Caco-2 (cell line): ENCODE data around the gene PACS1. TPM values are rescaled to one million over a fixed set of nuclear protein-coding genes. Genes with fewer than 3 reads are reported as not detected.

Source experiments
- BruUV-seq: library from RNA; stranded (reverse); fragments of 400-500 nt; replicated peaks from 2 replicates; lab custom pipeline; 2021; lab: Mats Ljungman, UMichigan
- CTCF ChIA-PET: fragments of 300-600 bp; sonication (Branson Sonifier 250); formaldehyde crosslinking; loops from one replicate; lab custom pipeline; 2022; ENCODE audit warnings: antibody characterized with exemption; lab: Charles Lee
- POLR2A ChIA-PET: fragments of 300-600 bp; sonication (Branson Sonifier 250); formaldehyde crosslinking; loops from one replicate; lab custom pipeline; 2022; ENCODE audit warnings: antibody characterized with exemption; lab: Charles Lee
- DNase-seq, 2 experiments: peaks; one replicate each; pipeline versions ENCODE4 v3.0.0 to v3.0.0-alpha.2; 2020 to 2022
- H3K27me3 ChIP-seq: replicated peaks from 2 replicates; pipeline ENCODE4 v1.6.0; 2011; ENCODE audit warnings: low read length; ENCODE audit not compliant: control insufficient read depth, insufficient read depth
- H3K36me3 ChIP-seq: 2 replicates; pipeline ENCODE4 v1.5.1; 2011; ENCODE audit warnings: low read length; ENCODE audit not compliant: control insufficient read depth, insufficient read depth
- H3K4me1 ChIP-seq: fragments of 250-450 bp; sonication (Bioruptor Pico); 2 replicates; pipeline ENCODE4 v1.5.1; 2020; ENCODE audit warnings: mild to moderate bottlenecking
- H3K4me3 ChIP-seq: 2 replicates; pipeline ENCODE4 v1.5.1; 2011; ENCODE audit warnings: low read depth, mild to moderate bottlenecking, control low read depth, low read length
- H3K9me3 ChIP-seq: fragments of 250-450 bp; sonication (Bioruptor Pico); 2 replicates; pipeline ENCODE4 v1.5.1; 2020; ENCODE audit warnings: mild to moderate bottlenecking, moderate library complexity
- H3K27ac Mint-ChIP-seq: one replicate; pipeline ENCODE4 v1.8.0; 2022; ENCODE audit warnings: mixed read lengths; ENCODE audit not compliant: unreplicated experiment
- H3K27me3 Mint-ChIP-seq: one replicate; pipeline ENCODE4 v1.8.0; 2022; ENCODE audit warnings: mixed read lengths; ENCODE audit not compliant: insufficient read depth, unreplicated experiment
- H3K36me3 Mint-ChIP-seq: one replicate; pipeline ENCODE4 v1.8.0; 2022; ENCODE audit warnings: mild to moderate bottlenecking, mixed read lengths; ENCODE audit not compliant: insufficient read depth, unreplicated experiment
- H3K4me1 Mint-ChIP-seq: one replicate; pipeline ENCODE4 v1.8.0; 2022; ENCODE audit warnings: low read depth, mixed read lengths; ENCODE audit not compliant: unreplicated experiment
- H3K4me3 Mint-ChIP-seq: one replicate; pipeline ENCODE4 v1.8.0; 2022; ENCODE audit warnings: mild to moderate bottlenecking, moderate library complexity, mixed read lengths; ENCODE audit not compliant: unreplicated experiment
- H3K9me3 Mint-ChIP-seq: one replicate; pipeline ENCODE4 v1.8.0; 2022; ENCODE audit warnings: mixed read lengths; ENCODE audit not compliant: unreplicated experiment
- CTCF ChIP-seq, 2 experiments: fragments of 200-600 bp in 1 of 2; IDR thresholded peaks; 1 replicate in 1 of 2; 2 replicates in 1 of 2; pipeline versions ENCODE4 v1.5.1 to v1.8.0; 2011 to 2022; ENCODE audit warnings: antibody characterized with exemption in 1 of 2, control low read depth in 1 of 2, inconsistent platforms in 1 of 2, low read depth in 1 of 2, low read length in 1 of 2, mild to moderate bottlenecking in 1 of 2, moderate library complexity in 1 of 2; ENCODE audit not compliant: insufficient read depth in 1 of 2, severe bottlenecking in 1 of 2, unreplicated experiment in 1 of 2
- intact Hi-C: fragments of 100-400 bp; cut with micrococcal nuclease; formaldehyde crosslinking; loops from one replicate; pipeline ENCODE4 v1.10.0; 2022; ENCODE audit not compliant: unreplicated experiment
- total RNA-seq: library from RNA; stranded (reverse); gene quantifications from 2 replicates; pipeline ENCODE4 v1.2.3, GENCODE V29; 2022

The PACS1 gene
- total RNA-seq, 1 experiment from 2014 or later: 82.2 TPM

GRCh38 chr11:66051766-66052663 lies 18.1 kb upstream of the PACS1 start, which contains the start of gene SF3B2:
TSS of gene SF3B2 (plus strand) at chr11:66052364. CDS start at chr11:66052385, 21 bp downstream.
- Histone ChIP-seq H3K4me3 (peak within 1 kb of the TSS; percentile 71), H3K36me3 (peaks cover 7% of the 10 kb centered on the region), H3K9me3 (no peaks in the 10 kb centered on the region), H3K27me3 (no peaks in the 10 kb centered on the region), H3K4me1 (peaks cover 9% of the 10 kb centered on the region)
- H3K4me3 Mint-ChIP-seq: peak within 1 kb of the TSS; percentile 91
- no TSS peak for BruUV-seq
- ChIA-PET CTCF (interaction anchor here (0.6 to 2.0 kb wide), 10 partner anchors 13 to 331 kb away, joined by 3 to 7 read pairs (median 4); partner anchors contain the start of genes CCDC85B, FIBP, MUS81 and RNASEH2C), POLR2A (interaction anchor here (0.5 to 2.3 kb wide), 17 partner anchors 10 to 1066 kb away, joined by 3 to 14 read pairs (median 4); partner anchors contain the start of genes BANF1, CCDC85B, KAT5 and TM7SF2)
- no peaks in the 10 kb centered on the region for H3K9me3 Mint-ChIP-seq
- H3K4me1 Mint-ChIP-seq: peaks cover 14% of the 10 kb centered on the region
- H3K27ac Mint-ChIP-seq: peak within 1 kb of the TSS; percentile 96
- DNase-seq: peak; percentile 99
- H3K27me3 Mint-ChIP-seq: no peaks in the 10 kb centered on the region
- intact Hi-C loops: loop anchor here (2.0 to 5.0 kb wide), 2 partner anchors 17 to 300 kb away; no protein-coding TSS in a partner anchor
- H3K36me3 Mint-ChIP-seq: peaks cover 45% of the 10 kb centered on the region
- peak in 1 of 2 experiments; percentile 0 for TF ChIP-seq CTCF (IDR thresholded peaks at IDR 0.05; ENCODE audit: insufficient read depth in 1 of 2, low read depth in 1 of 2, low read length in 1 of 2, severe bottlenecking in 1 of 2, unreplicated experiment in 1 of 2)

GRCh38 chr11:66052664-66052982 lies 17.4 kb upstream of the PACS1 start:
- H3K36me3 Mint-ChIP-seq: peaks cover 51% of the 10 kb centered on the region
- Histone ChIP-seq H3K27me3 (no peaks in the 10 kb centered on the region), H3K4me1 (peaks cover 9% of the 10 kb centered on the region), H3K36me3 (peaks cover 7% of the 10 kb centered on the region), H3K4me3 (peak overlapping the region; percentile 71), H3K9me3 (no peaks in the 10 kb centered on the region)
- peak overlapping the region; percentile 91 for H3K4me3 Mint-ChIP-seq
- H3K9me3 Mint-ChIP-seq: no peaks in the 10 kb centered on the region
- ChIA-PET CTCF (interaction anchor here (0.6 to 2.0 kb wide), 8 partner anchors 15 to 332 kb away, joined by 3 to 7 read pairs (median 4); partner anchors contain the start of genes CCDC85B, FIBP, MUS81 and RNASEH2C), POLR2A (interaction anchor here (0.5 to 2.3 kb wide), 13 partner anchors 10 to 941 kb away, joined by 3 to 14 read pairs (median 4); partner anchors contain the start of genes BANF1, CCDC85B, KAT5 and TM7SF2)
- intact Hi-C loops: loop anchor here (2.0 to 5.0 kb wide), 2 partner anchors 16 to 300 kb away; no protein-coding TSS in a partner anchor
- H3K27ac Mint-ChIP-seq: peak overlapping the region; percentile 96
- DNase-seq: no peak
- H3K4me1 Mint-ChIP-seq: peaks cover 14% of the 10 kb centered on the region
- no peaks in the 10 kb centered on the region for H3K27me3 Mint-ChIP-seq
- TF ChIP-seq CTCF (IDR thresholded peaks at IDR 0.05; ENCODE audit: insufficient read depth in 1 of 2, low read depth in 1 of 2, low read length in 1 of 2, severe bottlenecking in 1 of 2, unreplicated experiment in 1 of 2): peak in 1 of 2 experiments; percentile 8
- no TSS peak for BruUV-seq

- H3K27ac Mint-ChIP-seq: no peak overlapping the region
- peak overlapping the region; percentile 56 for H3K4me3 Mint-ChIP-seq
- no peaks in the 10 kb centered on the region for H3K27me3 Mint-ChIP-seq
- ChIA-PET POLR2A (no interaction called here), CTCF (no interaction called here)
- no peak for TF ChIP-seq CTCF (IDR thresholded peaks at IDR 0.05; ENCODE audit: insufficient read depth in 1 of 2, low read depth in 1 of 2, low read length in 1 of 2, severe bottlenecking in 1 of 2, unreplicated experiment in 1 of 2)
- no peak for DNase-seq
- no peaks in the 10 kb centered on the region for H3K9me3 Mint-ChIP-seq
- no peaks in the 10 kb centered on the region for H3K27me3 ChIP-seq
- no TSS peak for BruUV-seq
- intact Hi-C loops: no loop called here
- H3K4me1 Mint-ChIP-seq: peaks cover 14% of the 10 kb centered on the region
- no peaks in the 10 kb centered on the region for H3K9me3 ChIP-seq
- H3K36me3 Mint-ChIP-seq: peaks cover 74% of the 10 kb centered on the region
- H3K4me1 ChIP-seq: peaks cover 9% of the 10 kb centered on the region
- H3K36me3 ChIP-seq: peaks cover 17% of the 10 kb centered on the region
- H3K4me3 ChIP-seq: no peak overlapping the region
Observed at GRCh38 chr11:66055021-66055420, 15.1 kb upstream of the PACS1 start.
